ENCODE results near the gene VSTM2B.

Gene VSTM2B

DNA sequence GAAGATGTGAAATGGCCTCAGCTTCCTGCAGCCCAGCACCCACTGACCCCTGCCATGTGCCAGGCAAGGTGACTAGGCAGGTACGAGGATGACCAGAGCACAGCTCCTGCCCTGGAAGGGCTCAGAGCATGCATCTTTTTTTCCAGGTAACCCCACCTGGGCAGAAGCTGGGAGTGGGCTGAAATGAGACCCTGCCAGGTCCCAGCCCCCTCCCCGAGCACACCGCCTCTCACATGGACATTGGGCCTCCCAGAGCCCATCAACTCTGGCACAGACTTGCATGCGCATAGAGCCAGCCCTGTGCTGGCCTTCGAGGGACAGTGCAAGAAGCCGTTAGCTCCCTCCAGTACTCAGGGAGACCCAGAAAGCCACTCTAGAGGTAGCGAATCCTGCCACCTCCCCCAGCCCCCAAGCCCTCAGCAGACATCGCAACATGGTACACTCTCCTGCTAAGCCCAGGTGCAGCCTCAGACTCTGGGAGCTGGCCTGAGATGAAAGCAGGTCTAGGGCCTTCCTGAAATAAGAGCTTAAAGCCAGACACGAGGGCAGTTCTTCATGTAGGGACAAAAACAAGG is 8.9 kb upstream of the VSTM2B start:
- no peak for DNase-seq

- DNase-seq: no peak
Measured at GRCh38 chr19:29517412-29517811, 8.4 kb upstream of the VSTM2B start.

DNA sequence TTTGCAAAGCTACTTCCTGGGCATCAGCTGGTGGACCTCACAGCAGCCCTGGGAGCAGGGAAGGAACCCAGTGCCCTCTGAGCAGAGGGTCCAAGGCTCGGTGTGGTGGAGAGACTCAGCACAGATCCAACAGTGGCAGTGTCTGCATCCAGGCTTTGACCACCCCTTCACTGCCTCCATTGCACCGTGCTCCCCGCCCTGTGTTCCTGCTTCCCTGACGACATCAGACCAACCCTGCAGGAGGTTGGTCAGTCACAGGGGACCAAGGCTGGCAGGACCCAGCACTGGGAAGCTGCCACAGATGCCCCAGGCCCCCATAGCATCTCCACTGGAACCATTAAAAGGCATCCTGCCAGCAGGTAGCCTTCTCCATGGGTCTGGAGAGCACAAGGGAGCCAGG is 7.8 kb upstream of the VSTM2B start:
- DNase-seq: no peak

DNA sequence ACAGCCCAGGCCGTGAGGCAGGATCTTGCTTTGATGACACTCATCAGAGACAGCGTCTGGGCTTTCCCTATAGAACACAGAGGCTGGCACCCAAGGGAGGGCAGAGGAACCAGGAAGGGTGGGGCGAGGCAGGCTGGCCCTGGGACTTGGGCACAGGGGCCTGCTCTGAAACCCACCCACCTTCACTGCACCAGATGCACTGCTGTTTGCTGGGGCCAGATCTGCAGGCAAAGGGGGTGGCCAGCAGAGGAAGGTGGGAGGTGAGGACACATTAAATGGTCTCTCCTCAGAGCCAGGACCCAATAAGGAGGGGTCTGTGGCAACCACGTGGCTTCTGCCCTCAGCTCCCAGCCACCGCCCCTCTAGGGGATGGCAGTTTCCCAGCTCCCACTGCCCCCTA is 6.6 kb upstream of the VSTM2B start:
- DNase-seq: no peak

DNA sequence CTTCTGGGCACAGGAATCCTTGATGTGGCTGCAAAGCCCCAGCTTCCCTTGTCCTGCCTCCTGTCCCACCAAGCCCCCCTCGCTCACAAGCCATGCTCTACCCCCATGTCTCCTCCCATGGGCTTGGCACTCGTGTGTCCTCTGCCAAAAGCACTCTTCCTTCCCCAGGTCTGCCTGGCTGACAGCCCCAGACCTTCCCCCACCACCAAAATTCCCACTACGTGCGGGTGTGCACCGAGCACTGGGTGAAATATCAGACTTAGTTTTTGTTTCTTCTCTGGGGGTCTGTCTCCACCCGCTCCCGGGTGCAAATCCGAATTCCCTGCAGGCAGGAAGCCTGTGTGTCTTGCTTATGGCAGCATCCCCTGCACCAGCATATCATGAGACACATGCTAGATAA is 5.9 kb upstream of the VSTM2B start:
- no peak for DNase-seq

DNA sequence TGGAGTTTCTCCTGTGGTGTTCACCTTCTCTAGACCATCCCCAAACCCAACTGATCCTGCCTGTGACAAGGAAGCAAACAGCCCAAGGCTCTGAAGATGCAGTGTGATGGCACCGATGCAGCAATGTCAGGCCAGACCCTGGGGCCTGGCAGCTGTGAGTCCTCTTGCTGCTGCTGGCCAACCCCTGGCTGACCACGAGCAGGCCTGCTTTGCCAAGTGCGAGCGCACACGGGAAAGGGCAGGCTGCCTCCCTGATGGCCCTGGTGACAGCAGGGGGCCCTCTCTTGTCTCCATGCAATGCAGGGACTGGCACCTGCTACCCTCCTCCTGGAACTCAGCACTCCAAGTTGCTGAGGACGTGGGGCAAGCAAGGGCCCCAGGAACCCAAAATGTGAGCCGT is 5.4 kb upstream of the VSTM2B start:
- no peak for DNase-seq

- DNase-seq: no peak
Measured at GRCh38 chr19:29521291-29522075, 4.3 kb upstream of the VSTM2B start.

- DNase-seq: no peak
Measured at GRCh38 chr19:29523568-29523967, 2.2 kb upstream of the VSTM2B start.

GRCh38 chr19:29524201-29524911 is 1.4 kb upstream of the VSTM2B start:
- DNase-seq: no peak

GRCh38 chr19:29524912-29525831 is 622 bp upstream of the VSTM2B start:
- DNase-seq: no peak

- DNase-seq: no peak
Measured at GRCh38 chr19:29526730-29527499, 1.1 kb downstream of the VSTM2B start.

DNA sequence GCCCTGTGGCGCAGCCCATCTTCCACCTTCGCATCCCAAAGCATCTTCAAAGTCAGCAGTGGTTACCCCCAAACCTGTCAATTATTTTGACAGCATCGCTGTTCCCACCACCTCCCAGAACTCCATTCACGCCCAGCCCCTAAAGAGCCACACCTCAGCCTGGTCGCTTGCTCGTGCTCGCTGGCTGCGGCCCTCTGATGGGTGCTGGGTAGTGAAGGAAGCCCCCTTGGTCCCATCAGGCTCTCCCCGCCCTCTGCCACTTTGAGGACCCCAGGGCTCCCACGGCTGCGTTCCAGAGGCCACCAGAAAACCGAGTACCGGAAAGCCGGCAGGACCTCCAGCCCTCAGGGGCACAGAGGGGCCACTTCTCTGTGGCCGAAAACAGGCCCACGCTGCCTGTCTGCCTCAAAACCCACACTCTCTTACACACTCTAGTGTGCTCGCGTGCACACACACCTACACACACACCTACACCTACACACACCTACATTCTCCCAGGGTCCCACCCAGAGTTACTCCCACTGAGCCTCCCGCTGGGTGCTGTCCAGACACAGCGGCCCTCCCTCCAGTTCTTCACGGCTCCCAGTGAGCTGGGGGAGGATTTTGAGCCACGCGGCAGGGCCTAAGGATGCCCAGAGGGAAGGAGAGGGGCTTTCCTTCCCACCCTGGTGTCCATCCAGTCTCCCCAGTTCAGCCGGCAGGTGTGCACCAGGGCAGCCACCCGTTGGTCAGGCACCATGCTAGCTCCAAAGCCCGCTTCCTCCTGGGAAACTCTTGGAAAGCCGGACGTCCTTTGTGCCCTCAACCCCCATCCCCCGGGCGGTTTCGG is 1.9 kb downstream of the VSTM2B start:
- no peak for DNase-seq

GRCh38 chr19:29528350-29528945 is 2.7 kb downstream of the VSTM2B start:
- DNase-seq: peak; percentile 44

DNA sequence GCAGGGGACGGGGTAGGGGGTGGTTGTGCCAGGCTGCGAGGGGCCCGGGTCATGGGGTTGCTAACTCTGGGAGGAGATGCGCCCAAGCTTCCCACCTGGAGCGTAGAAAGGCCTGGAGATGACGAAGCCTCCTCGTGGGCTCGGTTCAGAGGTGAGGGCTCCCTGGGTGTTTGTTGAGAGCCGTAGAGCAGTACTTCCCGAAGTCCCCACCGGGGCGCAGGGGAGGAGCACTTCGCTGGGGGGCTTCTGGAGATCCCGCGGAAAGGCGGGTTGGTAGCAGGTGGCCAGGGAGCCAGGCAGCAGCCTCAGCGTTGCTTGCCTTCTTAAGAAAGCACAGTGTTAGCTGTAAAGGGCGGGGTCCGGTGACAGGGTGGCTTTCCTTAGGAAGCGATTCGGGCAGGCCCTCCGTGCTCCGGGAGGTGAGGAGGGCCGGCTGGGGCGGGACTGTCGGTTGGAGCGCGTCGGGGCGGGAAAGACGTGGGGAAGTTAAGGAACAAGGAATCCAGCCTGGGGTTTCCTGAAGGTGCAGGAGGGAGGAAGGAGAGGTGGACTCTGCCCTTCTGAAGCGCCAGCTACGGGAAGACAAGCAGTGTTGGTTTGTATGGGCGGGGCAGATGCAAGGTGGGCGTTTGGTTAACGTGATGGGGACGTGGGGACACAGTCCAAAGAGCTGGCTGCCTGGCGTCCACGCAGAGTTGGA is 3.3 kb downstream of the VSTM2B start:
- no peak for DNase-seq

DNA sequence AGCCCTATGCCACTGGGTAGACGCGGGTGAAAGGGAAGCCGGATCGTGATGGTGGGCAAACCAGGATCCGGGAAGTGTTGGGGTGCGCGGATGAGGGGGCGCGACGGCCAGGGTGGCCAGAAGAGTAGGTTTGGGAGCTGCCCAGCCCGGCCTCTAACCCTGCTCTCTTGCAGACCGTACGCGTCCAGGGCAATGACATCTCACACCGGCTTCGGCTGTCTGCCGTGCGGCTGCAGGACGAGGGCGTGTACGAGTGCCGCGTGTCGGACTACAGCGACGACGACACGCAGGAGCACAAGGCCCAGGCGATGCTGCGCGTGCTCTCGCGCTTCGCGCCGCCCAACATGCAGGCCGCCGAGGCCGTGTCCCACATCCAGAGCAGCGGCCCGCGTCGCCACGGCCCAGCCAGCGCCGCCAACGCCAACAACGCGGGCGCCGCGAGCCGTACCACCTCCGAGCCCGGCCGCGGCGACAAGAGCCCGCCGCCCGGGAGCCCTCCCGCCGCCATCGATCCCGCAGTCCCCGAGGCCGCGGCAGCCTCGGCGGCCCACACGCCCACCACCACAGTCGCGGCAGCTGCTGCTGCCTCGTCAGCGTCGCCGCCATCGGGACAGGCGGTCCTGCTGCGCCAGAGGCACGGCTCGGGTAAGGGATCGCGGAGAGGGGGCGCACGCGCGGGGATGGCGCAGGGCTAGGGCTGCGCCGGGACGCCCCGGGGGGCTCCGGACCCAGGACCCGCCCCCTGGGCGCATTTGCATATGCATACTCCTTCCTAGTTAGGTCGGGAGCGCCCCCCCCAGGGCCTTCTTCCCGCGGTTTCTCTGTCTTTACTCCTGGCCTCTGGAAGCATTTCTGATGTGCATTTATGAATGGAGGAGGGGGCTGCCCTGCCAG is 4.1 kb downstream of the VSTM2B start:
- DNase-seq: no peak

DNA sequence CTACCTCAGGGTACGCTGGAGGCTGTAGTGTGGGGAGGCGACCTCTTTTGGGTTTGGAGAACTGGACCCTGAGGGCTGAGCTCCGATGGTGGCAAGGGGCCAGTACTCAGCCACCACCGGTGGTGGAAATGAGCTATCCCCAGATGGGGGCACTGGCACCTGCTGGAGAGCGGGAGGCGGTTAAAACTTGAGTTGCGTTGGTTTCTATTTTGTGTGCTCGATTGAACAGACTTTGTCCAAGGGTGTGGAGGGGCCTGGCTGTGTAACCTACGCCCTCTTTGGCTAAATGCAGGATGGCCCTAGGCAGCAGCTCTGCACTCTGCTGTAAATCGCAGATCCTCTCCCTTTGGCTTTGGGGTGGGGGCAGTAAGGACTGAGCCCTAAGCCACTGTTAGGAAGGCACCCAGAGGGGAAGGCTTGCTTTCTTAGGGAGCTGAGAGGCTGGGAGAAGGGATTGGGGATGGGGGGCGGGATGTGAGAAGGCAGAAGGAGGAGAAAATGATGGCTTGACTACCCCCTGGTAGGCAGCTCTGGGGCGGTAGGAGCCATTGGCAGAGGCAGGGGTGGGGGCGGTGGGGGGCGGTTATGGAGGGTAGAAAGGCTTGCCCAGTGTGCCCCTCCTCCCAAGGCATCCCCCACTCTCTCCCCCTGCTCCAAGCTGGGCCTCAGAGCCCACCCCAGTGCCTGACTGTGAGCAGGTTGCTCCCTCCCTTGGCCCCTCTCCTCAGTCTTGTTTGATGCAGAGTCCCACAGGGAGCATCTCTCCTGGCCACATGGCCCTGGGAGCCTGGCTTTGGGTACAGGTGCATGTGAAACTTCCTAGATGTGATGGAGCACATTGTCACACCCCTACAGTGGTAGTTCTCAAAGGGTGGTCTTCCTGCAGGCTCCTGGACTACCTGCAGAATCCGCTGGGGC is 5.0 kb downstream of the VSTM2B start:
- no peak for DNase-seq

GRCh38 chr19:29531458-29532025 is 5.7 kb downstream of the VSTM2B start:
- DNase-seq: no peak

- no peak for DNase-seq
Measured at GRCh38 chr19:29532097-29532496, 6.3 kb downstream of the VSTM2B start.
